ENCODE data around the gene MTMR12. TPM values are rescaled to one million over a fixed set of nuclear protein-coding genes. Genes with fewer than 3 reads are reported as not detected.

MTMR12 gene
- total and polyA plus RNA-seq, 2 of the 13 experiments (the other 11 are each of a cell fraction or from before 2014, with no cell fraction given), result 23.4 to 36.6 TPM

GRCh38 chr5:32232441-32233219 lies 80.1 kb downstream of the MTMR12 start (continued):
- TF ChIP-seq USF2 (IDR thresholded peaks at IDR 0.05; ENCODE audit: low read depth, low read length) (no peak), USF2 (CRISPR knock-in tag; IDR thresholded peaks at IDR 0.05; ENCODE audit: borderline replicate concordance) (no peak), ASH2L (IDR thresholded peaks at IDR 0.05; ENCODE audit: insufficient read length, low read depth, low read length) (no peak), CBFB (CRISPR knock-in tag; IDR thresholded peaks at IDR 0.05) (no peak), TBL1XR1 (IDR thresholded peaks at IDR 0.05; ENCODE audit: borderline replicate concordance, low read length, partially characterized antibody) (no peak), ZFP41 (CRISPR knock-in tag; IDR thresholded peaks at IDR 0.05; ENCODE audit: borderline replicate concordance) (no peak), MYNN (CRISPR knock-in tag; IDR thresholded peaks at IDR 0.05; ENCODE audit: low read depth) (no peak), ZNF431 (CRISPR knock-in tag; IDR thresholded peaks at IDR 0.05; ENCODE audit: borderline replicate concordance, low read depth) (no peak), MTA3 (CRISPR knock-in tag; IDR thresholded peaks at IDR 0.05) (no peak), ADNP (CRISPR knock-in tag; IDR thresholded peaks at IDR 0.05) (no peak), ZNF451 (CRISPR knock-in tag; IDR thresholded peaks at IDR 0.05) (0 out of 2 replicates have a peak, but pooled peaks have one; percentile 33), TGIF2 (CRISPR knock-in tag; IDR thresholded peaks at IDR 0.05) (no peak), ZNF704 (CRISPR knock-in tag; IDR thresholded peaks at IDR 0.05; ENCODE audit: borderline replicate concordance) (no peak), POLR2AphosphoS2 (IDR thresholded peaks at IDR 0.05; ENCODE audit: low read depth, low read length) (no peak), ZNF543 (CRISPR knock-in tag; IDR thresholded peaks at IDR 0.05) (no peak), ZNF282 (IDR thresholded peaks at IDR 0.05; ENCODE audit: partially characterized antibody) (no peak), ATF5 (CRISPR knock-in tag; IDR thresholded peaks at IDR 0.05; ENCODE audit: low read depth) (no peak), SAP130 (CRISPR knock-in tag; IDR thresholded peaks at IDR 0.05; ENCODE audit: low read depth) (no peak), NONO (IDR thresholded peaks at IDR 0.05) (no peak), NONO (CRISPR knock-in tag; conservative IDR thresholded peaks at IDR 0.05) (no peak), ZNF577 (CRISPR knock-in tag; IDR thresholded peaks at IDR 0.05; ENCODE audit: borderline replicate concordance, low read depth) (no peak), HIC2 (CRISPR knock-in tag; IDR thresholded peaks at IDR 0.05; ENCODE audit: low read depth) (peak; percentile 88), NR3C1 (CRISPR knock-in tag; IDR thresholded peaks at IDR 0.05) (no peak), DRAP1 (CRISPR knock-in tag; IDR thresholded peaks at IDR 0.05) (no peak), RXRB (CRISPR knock-in tag; IDR thresholded peaks at IDR 0.05; ENCODE audit: borderline replicate concordance) (0 out of 2 replicates have a peak, but pooled peaks have one; percentile 14)

Data from HepG2 (cell line).